Erythroblast (primary cell): ENCODE data around the gene SHOC2.

Experiments
- GATA1 ChIP-seq: IDR thresholded peaks from 2 replicates; pipeline ENCODE4 v1.6.1; 2011; ENCODE audit warnings: low read depth, mild to moderate bottlenecking, control low read depth, low read length, moderate library complexity
- POLR2A ChIP-seq: IDR thresholded peaks from 2 replicates; pipeline ENCODE4 v1.6.1; 2011; ENCODE audit warnings: mild to moderate bottlenecking, low read length

GRCh38 chr10:111023060-111023459 is 103.7 kb downstream of the SHOC2 start:
- TF ChIP-seq POLR2A, result no peak
- no peak for TF ChIP-seq GATA1
